Liver (tissue), 4 donors: ENCODE data around the gene DEFB110. TPM values are rescaled to one million over a fixed set of nuclear protein-coding genes. Genes with fewer than 3 reads are reported as not detected.

Source experiments
- polyA plus RNA-seq, 2 donors: library from polyadenylated mRNA; stranded (reverse) in 1 of 2; unstranded in 1 of 2; fragments of 200-250 nt in 1 of 2; fragments of >200 nt in 1 of 2; fragmentation: Nextera tagmentation in 1 of 2; extraction: Ambion mirVana in 1 of 2; gene quantifications; one replicate each; pipeline versions ENCODE4 v1.2.1 to v1.2.3, GENCODE V29; 2013 to 2015
- total RNA-seq, 2 donors: library from RNA; depleted of rRNA; stranded (reverse); fragments of >200 nt; gene quantifications; one replicate each; pipeline ENCODE4 v1.2.3, GENCODE V29; 2014
- donor health status: healthy.
- donor health status: healthy.
- donor health status: healthy.

DEFB110 gene
- total and polyA plus RNA-seq, 4 donors: not detected

Other genes starting within 250 kb of the DEFB110 start
- gene PGK2, start 234.7 kb downstream of the DEFB110 start, total RNA-seq: not detected
- gene PGK2, start 234.7 kb downstream of the DEFB110 start, polyA plus RNA-seq: not detected
- gene CRISP1, start 155.5 kb downstream of the DEFB110 start, total RNA-seq: not detected
- not detected for gene CRISP1, start 155.5 kb downstream of the DEFB110 start, polyA plus RNA-seq
- gene DEFB114, start 57.8 kb downstream of the DEFB110 start, total RNA-seq: not detected
- gene DEFB114, start 57.8 kb downstream of the DEFB110 start, polyA plus RNA-seq: not detected
- not detected for gene DEFB113, start 52.4 kb downstream of the DEFB110 start, total RNA-seq
- not detected for gene DEFB113, start 52.4 kb downstream of the DEFB110 start, polyA plus RNA-seq
- not detected for gene DEFB112, start 27.9 kb upstream of the DEFB110 start, total RNA-seq
- not detected for gene DEFB112, start 27.9 kb upstream of the DEFB110 start, polyA plus RNA-seq